Measurements from ENCODE around the gene TOM1L2.
A peak's percentile ranks its signal among the peaks of the same experiment; 100 is the strongest.

The TOM1L2 gene

GRCh38 chr17:17868641-17869522, 103.3 kb downstream of the TOM1L2 start:
- TF ChIP-seq CTCF (conservative IDR thresholded peaks at IDR 0.05; ENCODE audit: low read depth) = no peak
- POLR2A ChIA-PET (ENCODE audit: low non-redundant PET) = no interaction called here
- CTCF ChIA-PET = interaction anchor here (0.6 kb wide), 1 partner anchor 48 kb away, joined by 3 read pairs; no protein-coding TSS in a partner anchor
- no peak overlapping the region for H3K27ac ChIP-seq
- no peak for DNase-seq (ENCODE audit: low spot score)

- no peak for DNase-seq (ENCODE audit: low spot score)
- ChIA-PET CTCF (interaction anchor here (0.9 kb wide), 1 partner anchor 46 kb away, joined by 3 read pairs; no protein-coding TSS in a partner anchor), POLR2A (ENCODE audit: low non-redundant PET) (no interaction called here)
- TF ChIP-seq CTCF (conservative IDR thresholded peaks at IDR 0.05; ENCODE audit: low read depth) = no peak
- peak overlapping the region; percentile 28; the same call in 1 of the 2 replicates for H3K27ac ChIP-seq
Measured at GRCh38 chr17:17866897-17867296, 105.3 kb downstream of the TOM1L2 start.

- ChIA-PET POLR2A (ENCODE audit: low non-redundant PET) (no interaction called here), CTCF (interaction anchor here (0.9 kb wide), 1 partner anchor 45 kb away, joined by 3 read pairs; no protein-coding TSS in a partner anchor)
- TF ChIP-seq CTCF (conservative IDR thresholded peaks at IDR 0.05; ENCODE audit: low read depth) = no peak
- peak overlapping the region; percentile 28 for H3K27ac ChIP-seq
- DNase-seq (ENCODE audit: low spot score) = no peak
Measured at GRCh38 chr17:17866425-17866824, 105.8 kb downstream of the TOM1L2 start.

GRCh38 chr17:17865035-17865434, 107.2 kb downstream of the TOM1L2 start:
- POLR2A ChIA-PET (ENCODE audit: low non-redundant PET) = no interaction called here
- no peak for TF ChIP-seq CTCF (conservative IDR thresholded peaks at IDR 0.05; ENCODE audit: low read depth)
- no peak for DNase-seq (ENCODE audit: low spot score)
- H3K27ac ChIP-seq = no peak overlapping the region
- CTCF ChIA-PET = no interaction called here

GRCh38 chr17:17860766-17861107, 111.5 kb downstream of the TOM1L2 start:
- ChIA-PET CTCF (interaction anchor here (0.7 to 2.5 kb wide), 8 partner anchors 13 to 191 kb away, joined by 4 to 21 read pairs (median 6); partner anchors contain the start of genes DRC3, SREBF1 and TOM1L2), POLR2A (ENCODE audit: low non-redundant PET) (no interaction called here)
- H3K27ac ChIP-seq = peak overlapping the region; percentile 60
- no peak for TF ChIP-seq CTCF (conservative IDR thresholded peaks at IDR 0.05; ENCODE audit: low read depth)
- DNase-seq (ENCODE audit: low spot score) = no peak

GRCh38 chr17:17859909-17860765, 112.1 kb downstream of the TOM1L2 start:
- peak; percentile 74 for DNase-seq (ENCODE audit: low spot score)
- ChIA-PET CTCF (interaction anchor here (0.5 to 2.5 kb wide), 15 partner anchors 10 to 209 kb away, joined by 3 to 21 read pairs (median 4); partner anchors contain the start of genes DRC3, SREBF1 and TOM1L2), POLR2A (ENCODE audit: low non-redundant PET) (no interaction called here)
- TF ChIP-seq CTCF (conservative IDR thresholded peaks at IDR 0.05; ENCODE audit: low read depth) = peak; percentile 94
- H3K27ac ChIP-seq = peak overlapping the region; percentile 60
